Adrenal gland (tissue), 12 donors: ENCODE measurements around the gene EXD3. TPM values are rescaled to one million over a fixed set of nuclear protein-coding genes. Genes with fewer than 3 reads are reported as not detected.
"Not testable (repeated sequence)": the region's sequence is repeated elsewhere in the genome, so short reads cannot be mapped to it uniquely, and the experiment has no call there.

Experiments used
- DNase-seq, 7 donors: peaks; one replicate each; pipeline ENCODE4 v3.0.0-alpha.2; 2019 to 2020
- H3K27ac ChIP-seq, 5 donors: fragments of 200-600 bp; sonication (generic) in 4 of 5; 1 replicate in 3 of 5; 2 replicates in 2 of 5; pipeline versions ENCODE4 v1.5.1 to v1.8.0; 2016 to 2020; ENCODE audit warnings: mild to moderate bottlenecking in 1 of 5
- H3K27me3 ChIP-seq: fragments of 200-600 bp; 2 replicates; pipeline ENCODE4 v1.8.0; 2021
- H3K36me3 ChIP-seq, 2 donors: fragments of 200-600 bp; replicated peaks in 1 of 2; 1 replicate in 1 of 2; 2 replicates in 1 of 2; pipeline versions ENCODE4 v1.5.1 to v1.8.0; 2018 to 2022
- H3K4me1 ChIP-seq, 2 donors: fragments of 200-600 bp; replicated peaks in 1 of 2; 1 replicate in 1 of 2; 2 replicates in 1 of 2; pipeline versions ENCODE4 v1.5.1 to v1.8.0; 2018 to 2021
- H3K4me3 ChIP-seq, 4 donors: fragments of 200-600 bp; sonication (generic) in 3 of 4; one replicate each; pipeline ENCODE4 v1.5.1; 2016 to 2018
- H3K9me3 ChIP-seq, 3 donors: fragments of 200-600 bp; sonication (generic) in 1 of 3; replicated peaks in 1 of 3; 1 replicate in 2 of 3; 2 replicates in 1 of 3; pipeline versions ENCODE4 v1.5.1 to v1.8.0; 2016 to 2021
- POLR2A ChIP-seq, 2 donors: fragments of 450-650 bp; IDR thresholded peaks; one replicate each; pipeline ENCODE4 v1.6.1; 2017; ENCODE audit warnings: antibody characterized with exemption in 2 of 2, mild to moderate bottlenecking in 2 of 2, moderate library complexity in 1 of 2
- WGBS, 4 donors: extraction: QIAGEN DNeasy Blood & Tissue Kit in 2 of 4; methylation state at CpG; one replicate each; pipeline versions ENCODE4 v1.1.5 to v1.1.7; 2013 to 2017; 5-methylcytosine and 5-hydroxymethylcytosine counted together
- intact Hi-C, 2 donors: fragments of 100-400 bp; cut with DNase I; formaldehyde crosslinking; loops; one replicate each; pipeline versions ENCODE4 v1.14.1 to v1.15.0; 2022 to 2023
- polyA plus RNA-seq, 3 donors: library from polyadenylated mRNA; stranded (reverse); fragments of 200-250 nt in 2 of 3; fragments of 350-450 nt in 1 of 3; fragmentation: Illumina TruSeq in 1 of 3; extraction: RNeasy Lipid Tissue Mini Kit (QIAGEN cat#74804) in 1 of 3; gene quantifications; one replicate each; pipeline ENCODE4 v1.2.3, GENCODE V29; 2013 to 2014
- total RNA-seq, 9 donors: library from RNA; depleted of rRNA in 4 of 9; stranded (reverse); fragments of >200 nt in 4 of 9; fragments of 120-200 nt in 1 of 9; fragmentation: NEBNext Ultra II Directional in 1 of 9; extraction: Animal tissue kit (Norgen Biotek cat#: 25700) in 1 of 9; gene quantifications; one replicate each; pipeline versions ENCODE4 v1.1.0 to v1.2.4, GENCODE V29; 2013 to 2023
- TF ChIP-seq, protein P1 (sequence below), 6 experiments: fragments of 450-650 bp in 4 of 6; fragments of 200-600 bp in 2 of 6; sonication (generic) in 1 of 6; IDR thresholded peaks; 1 replicate in 5 of 6; 2 replicates in 1 of 6; pipeline versions ENCODE4 v1.5.1 to v1.8.0; 2016 to 2021; ENCODE audit warnings: antibody characterized with exemption in 6 of 6, mild to moderate bottlenecking in 2 of 6, moderate library complexity in 1 of 6
- donor health status: healthy with polysubstance abuse.
- donor health status: Bipolar disorder and iron deficiency.
- donor health status: DM: yes; HTN: yes; CAD: no.
- donor health status: DM: no; HTN: no; CAD: no.
- donor health status: DM: no; HTN: no; CAD: no.
- donor health status: DM: yes; HTN: yes; CAD: no.

Gene EXD3
- total and polyA plus RNA-seq, 12 donors = 1.2 to 111 (median 23.9) TPM

DNA sequence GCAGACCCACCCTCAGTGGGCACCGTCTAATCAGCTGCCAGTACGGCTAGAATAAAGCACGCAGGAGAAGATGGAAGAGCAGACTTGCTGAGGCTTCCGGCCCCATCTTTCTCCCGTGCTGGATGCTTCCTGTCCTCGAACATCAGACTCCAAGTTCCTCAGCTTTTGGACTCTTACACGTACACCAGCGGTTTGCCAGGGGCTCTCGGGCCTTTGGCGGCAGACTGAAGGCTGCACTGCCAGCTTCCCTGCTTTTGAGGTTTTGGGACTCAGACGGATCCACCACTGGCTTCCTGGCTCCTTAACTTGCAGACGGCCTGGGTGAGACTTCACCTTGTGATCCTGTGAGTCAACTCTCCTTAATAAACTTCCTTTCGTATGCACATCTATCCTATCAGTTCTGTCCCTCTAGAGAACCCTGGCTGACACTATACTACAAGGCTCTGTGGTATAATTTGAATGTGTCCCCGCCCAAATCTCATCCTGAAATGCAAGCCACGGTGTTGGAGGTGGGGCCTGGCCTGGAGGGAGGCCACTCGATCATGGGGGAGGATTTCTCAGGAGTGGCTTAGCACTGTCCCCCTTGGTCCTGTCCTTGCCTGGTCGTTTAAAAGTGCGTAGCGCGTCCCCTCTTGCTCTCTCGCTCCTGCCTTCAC lies 89.8 kb downstream of the EXD3 start:
- 76 to 87% (median 83%) methylated on average over 21 of the region's 21 CpGs for WGBS, 4 donors
- Histone ChIP-seq H3K9me3 (peaks cover 0 to 4% (median 0%) of the 10 kb centered on the region in 3 donors), H3K4me3 (no peak overlapping the region), H3K4me1 (no peaks in the 10 kb centered on the region), H3K27me3 (no peaks in the 10 kb centered on the region), H3K36me3 (no peaks in the 10 kb centered on the region), H3K27ac (no peak overlapping the region)
- intact Hi-C loops = no loop called here
- TF ChIP-seq, protein P1, sequence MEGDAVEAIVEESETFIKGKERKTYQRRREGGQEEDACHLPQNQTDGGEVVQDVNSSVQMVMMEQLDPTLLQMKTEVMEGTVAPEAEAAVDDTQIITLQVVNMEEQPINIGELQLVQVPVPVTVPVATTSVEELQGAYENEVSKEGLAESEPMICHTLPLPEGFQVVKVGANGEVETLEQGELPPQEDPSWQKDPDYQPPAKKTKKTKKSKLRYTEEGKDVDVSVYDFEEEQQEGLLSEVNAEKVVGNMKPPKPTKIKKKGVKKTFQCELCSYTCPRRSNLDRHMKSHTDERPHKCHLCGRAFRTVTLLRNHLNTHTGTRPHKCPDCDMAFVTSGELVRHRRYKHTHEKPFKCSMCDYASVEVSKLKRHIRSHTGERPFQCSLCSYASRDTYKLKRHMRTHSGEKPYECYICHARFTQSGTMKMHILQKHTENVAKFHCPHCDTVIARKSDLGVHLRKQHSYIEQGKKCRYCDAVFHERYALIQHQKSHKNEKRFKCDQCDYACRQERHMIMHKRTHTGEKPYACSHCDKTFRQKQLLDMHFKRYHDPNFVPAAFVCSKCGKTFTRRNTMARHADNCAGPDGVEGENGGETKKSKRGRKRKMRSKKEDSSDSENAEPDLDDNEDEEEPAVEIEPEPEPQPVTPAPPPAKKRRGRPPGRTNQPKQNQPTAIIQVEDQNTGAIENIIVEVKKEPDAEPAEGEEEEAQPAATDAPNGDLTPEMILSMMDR (IDR thresholded peaks at IDR 0.05) = no peak
- TF ChIP-seq POLR2A (IDR thresholded peaks at IDR 0.05) = no peak
- peak in 1 of 7 donors; percentile 23 for DNase-seq

DNA sequence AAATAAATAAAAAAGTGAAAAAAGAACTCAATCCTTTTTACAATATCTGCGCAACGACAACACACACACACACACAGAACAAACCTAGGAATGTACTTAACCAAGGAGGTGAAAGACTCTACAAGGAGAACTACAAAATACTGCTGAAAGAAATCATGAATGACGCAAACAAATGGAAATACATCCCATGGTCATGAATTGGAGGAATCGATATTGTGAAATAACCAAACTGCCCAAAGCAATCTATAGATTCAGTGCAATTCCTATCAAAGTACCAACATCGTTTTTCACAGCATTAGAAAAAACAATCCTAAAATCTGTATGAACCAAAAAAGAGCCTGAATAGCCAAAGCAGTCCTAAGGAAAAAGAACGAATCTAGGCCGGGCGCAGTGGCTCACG lies 91.0 kb downstream of the EXD3 start:
- no peak overlapping the region for H3K27ac ChIP-seq
- H3K4me1 ChIP-seq = no peaks in the 10 kb centered on the region
- no peak for DNase-seq
- TF ChIP-seq, protein P1 (IDR thresholded peaks at IDR 0.05) = no peak
- TF ChIP-seq POLR2A (IDR thresholded peaks at IDR 0.05) = no peak
- intact Hi-C loops = no loop called here
- WGBS, 4 donors = 94 to 97% (median 96%) methylated on average over 9 of the region's 9 CpGs
- no peaks in the 10 kb centered on the region for H3K36me3 ChIP-seq
- peaks cover 0 to 2% (median 0%) of the 10 kb centered on the region in 3 donors for H3K9me3 ChIP-seq
- no peak overlapping the region for H3K4me3 ChIP-seq
- H3K27me3 ChIP-seq = no peaks in the 10 kb centered on the region

DNA sequence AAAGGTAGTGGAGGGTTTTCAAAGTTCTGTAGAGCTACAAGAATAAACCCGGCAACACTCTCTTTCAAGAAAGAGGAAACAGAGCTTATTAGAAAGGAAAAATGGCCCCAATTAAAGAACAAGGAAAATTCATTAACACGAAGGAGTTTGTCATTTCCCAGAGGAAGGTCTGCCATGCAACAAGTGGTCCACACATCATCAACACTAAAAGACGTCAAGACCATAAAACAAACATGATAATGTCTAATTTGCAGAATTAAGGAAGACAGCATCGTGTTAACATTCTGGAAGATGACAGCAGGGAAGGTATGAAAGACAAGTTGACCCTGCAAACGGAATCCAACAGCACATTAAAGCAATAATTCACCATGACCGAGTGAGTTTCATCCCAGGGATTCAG lies 92.3 kb downstream of the EXD3 start:
- no peak overlapping the region for H3K4me3 ChIP-seq
- intact Hi-C loops = no loop called here
- no peak for TF ChIP-seq POLR2A (IDR thresholded peaks at IDR 0.05)
- TF ChIP-seq, protein P1 (IDR thresholded peaks at IDR 0.05) = no peak
- H3K36me3 ChIP-seq = no peaks in the 10 kb centered on the region
- 77 to 83% (median 81%) methylated on average over 6 of the region's 6 CpGs for WGBS, 4 donors
- no peaks in the 10 kb centered on the region for H3K4me1 ChIP-seq
- no peak overlapping the region for H3K27ac ChIP-seq
- no peak for DNase-seq
- no peaks in the 10 kb centered on the region for H3K9me3 ChIP-seq
- H3K27me3 ChIP-seq = no peaks in the 10 kb centered on the region

DNA sequence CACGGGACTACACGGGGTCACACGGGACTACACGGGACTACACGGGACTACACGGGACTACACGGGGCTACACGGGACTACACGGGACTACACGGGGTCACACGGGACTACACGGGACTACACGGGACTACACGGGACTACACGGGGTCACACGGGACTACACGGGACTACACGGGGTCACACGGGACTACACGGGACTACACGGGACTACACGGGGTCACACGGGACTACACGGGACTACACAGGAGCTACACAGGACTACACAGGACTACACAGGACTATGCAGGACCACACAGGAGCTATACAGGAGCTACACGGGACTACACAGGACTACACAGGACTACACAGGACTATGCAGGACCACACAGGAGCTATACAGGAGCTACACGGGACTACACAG lies 93.4 kb downstream of the EXD3 start:
- DNase-seq = not testable (repeated sequence)

DNA sequence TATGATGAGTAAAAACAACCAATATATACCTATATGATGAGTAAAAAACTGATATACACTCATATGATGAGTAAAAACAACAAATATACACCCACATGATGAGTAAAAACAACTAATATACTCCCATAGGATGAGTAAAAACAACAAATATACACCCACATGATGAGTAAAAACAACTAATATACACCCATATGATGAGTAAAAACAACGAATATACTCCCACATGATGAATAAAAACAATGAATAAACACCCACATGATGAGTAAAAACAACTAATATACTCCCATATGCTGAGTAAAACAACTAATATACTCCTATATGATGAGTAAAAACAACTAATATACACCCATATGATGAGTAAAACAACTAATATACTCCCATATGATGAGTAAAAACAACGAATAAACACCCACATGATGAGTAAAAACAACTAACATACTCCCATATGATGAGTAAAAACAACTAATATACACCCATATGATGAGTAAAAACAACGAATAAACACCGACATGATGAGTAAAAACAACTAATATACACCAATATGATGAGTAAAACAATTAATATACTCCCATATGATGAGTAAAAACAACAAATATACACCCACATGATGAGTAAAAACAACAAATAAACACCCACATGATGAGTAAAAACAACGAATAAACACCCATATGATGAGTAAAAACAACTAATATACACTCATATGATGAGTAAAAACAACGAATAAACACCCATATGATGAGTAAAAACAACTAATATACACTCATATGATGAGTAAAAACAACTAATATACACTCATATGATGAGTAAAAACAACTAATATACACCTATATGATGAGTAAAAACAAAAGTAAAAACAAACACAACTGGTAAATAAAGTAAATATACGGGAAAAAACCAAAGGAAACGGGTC lies 95.1 kb downstream of the EXD3 start:
- H3K4me1 ChIP-seq, intact Hi-C loops, H3K36me3 ChIP-seq, H3K4me3 ChIP-seq, H3K27ac ChIP-seq, DNase-seq, H3K9me3 ChIP-seq, H3K27me3 ChIP-seq: not testable (repeated sequence)
- 69 to 81% (median 76%) methylated on average over 8 of the region's 8 CpGs for WGBS, 4 donors

More for the DNA sequence above, 93.4 kb downstream of the EXD3 start:
- H3K27ac ChIP-seq, H3K36me3 ChIP-seq, H3K4me1 ChIP-seq, H3K27me3 ChIP-seq, H3K4me3 ChIP-seq, H3K9me3 ChIP-seq, intact Hi-C loops: not testable (repeated sequence)
- 39 to 66% (median 61%) methylated on average over 1 to 24 of the region's 26 CpGs for WGBS, 4 donors
